Measurements from ENCODE around the gene CIZ1.
"Not testable (repeated sequence)": the region's sequence is repeated elsewhere in the genome, so short reads cannot be mapped to it uniquely, and the experiment has no call there.

CIZ1 gene

GRCh38 chr9:128185979-128186965 is 5.1 kb downstream of the CIZ1 start:
- DNase-seq: no peak

GRCh38 chr9:128182893-128183588 is 8.3 kb downstream of the CIZ1 start:
- no peak for DNase-seq

DNA sequence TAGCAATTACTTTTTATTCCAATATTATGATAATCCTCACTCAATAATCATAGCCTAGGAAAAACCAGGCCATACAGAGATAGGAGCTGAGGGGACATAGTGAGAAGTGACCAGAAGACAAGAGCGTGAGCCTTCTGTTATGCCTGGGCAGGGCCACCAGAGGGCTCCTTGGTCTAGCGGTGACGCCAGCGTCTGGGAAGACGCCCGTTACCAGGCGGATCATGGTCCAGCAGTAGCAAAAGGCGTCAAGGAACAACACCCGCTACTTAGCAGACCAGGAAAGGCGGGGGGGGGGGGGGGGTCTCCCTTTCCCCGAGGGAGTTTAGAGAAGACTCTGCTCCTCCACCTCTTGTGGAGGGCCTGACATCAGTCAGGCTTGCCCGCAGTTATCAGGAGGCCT is 9.9 kb downstream of the CIZ1 start:
- not testable (repeated sequence) for DNase-seq

GRCh38 chr9:128180447-128180846 is 10.9 kb downstream of the CIZ1 start:
- DNase-seq: no peak

- no peak for DNase-seq
Observed at GRCh38 chr9:128180001-128180400, 11.4 kb downstream of the CIZ1 start.

DNA sequence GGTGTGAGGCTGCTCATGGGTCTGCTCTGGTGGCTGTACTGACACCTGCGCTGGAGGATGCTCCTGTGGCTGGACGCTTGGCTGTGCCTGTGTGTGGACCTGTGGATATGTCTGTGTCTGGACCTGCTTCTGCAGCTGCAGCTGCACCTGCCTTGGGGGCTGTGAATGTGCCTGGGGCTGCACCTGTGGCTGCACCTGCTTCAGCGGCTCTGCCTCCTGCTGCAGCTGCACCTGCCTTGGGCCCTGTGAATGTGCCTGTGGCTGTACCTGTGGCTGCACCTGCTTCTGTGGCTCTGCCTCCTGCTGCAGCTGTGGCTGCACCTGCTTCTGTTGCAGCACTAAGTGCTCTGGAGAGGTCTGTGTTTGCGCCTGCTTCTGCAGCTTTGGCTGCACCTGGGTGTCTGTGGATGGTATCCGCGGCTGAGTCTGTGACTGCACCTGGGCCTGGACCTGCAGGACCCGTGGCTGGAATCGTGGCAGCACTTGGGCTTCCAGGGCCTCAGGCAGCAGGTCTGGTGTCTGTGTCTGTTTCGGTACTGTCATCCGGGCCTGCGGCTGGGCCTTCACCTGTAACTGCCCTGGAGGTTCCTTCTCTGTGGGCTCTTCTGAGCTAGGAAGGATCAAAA is 12.5 kb downstream of the CIZ1 start:
- DNase-seq: no peak

DNA sequence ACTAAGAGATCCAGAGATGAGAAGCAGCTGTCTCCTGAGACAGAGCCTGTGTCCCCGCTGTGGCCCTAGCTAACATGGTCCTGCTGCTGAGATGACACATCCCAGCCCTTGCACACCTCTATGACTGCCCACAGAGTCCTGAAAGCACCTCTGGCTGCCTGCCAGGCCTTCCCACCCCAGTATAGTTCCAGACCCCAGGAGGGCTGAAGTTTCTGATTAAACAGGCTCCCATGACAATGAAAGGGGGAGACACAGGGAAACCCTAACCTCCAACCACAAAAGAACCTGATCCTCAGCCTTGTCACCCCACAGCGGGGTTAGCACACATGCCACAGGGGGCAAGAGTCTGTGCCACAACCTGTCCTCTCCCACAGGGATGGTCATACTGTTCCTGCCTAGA is 15.6 kb downstream of the CIZ1 start:
- DNase-seq: no peak

GRCh38 chr9:128175102-128175563 is 16.2 kb downstream of the CIZ1 start:
- DNase-seq: no peak

- no peak for DNase-seq
Observed at GRCh38 chr9:128174062-128174461, 17.3 kb downstream of the CIZ1 start.

- DNase-seq: no peak
Observed at GRCh38 chr9:128169925-128170324, 21.4 kb downstream of the CIZ1 start.

GRCh38 chr9:128169492-128169891 is 21.9 kb downstream of the CIZ1 start:
- no peak for DNase-seq

GRCh38 chr9:128168731-128169308 is 22.6 kb downstream of the CIZ1 start:
- no peak for DNase-seq

DNA sequence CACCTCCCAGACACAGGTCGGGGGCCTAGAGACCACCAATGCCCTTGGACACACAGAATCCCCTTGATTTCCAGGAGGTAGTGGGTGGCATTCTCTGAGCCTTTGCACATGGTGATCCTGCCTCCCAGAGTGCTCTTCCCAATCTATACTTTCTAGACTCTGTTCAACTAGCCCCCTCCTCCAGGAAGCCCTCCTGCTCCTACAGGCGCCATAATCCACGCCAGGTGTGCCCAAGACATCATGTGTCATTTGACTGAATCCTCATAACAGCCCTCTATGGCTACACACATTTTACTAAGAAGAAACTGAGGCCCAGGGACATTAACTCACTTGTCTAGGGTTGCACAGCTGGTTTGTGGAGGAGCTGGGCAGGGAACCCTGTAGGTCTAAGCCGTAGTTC is 24.2 kb downstream of the CIZ1 start:
- no peak for DNase-seq

GRCh38 chr9:128166169-128166568 is 25.2 kb downstream of the CIZ1 start:
- DNase-seq: no peak

DNA sequence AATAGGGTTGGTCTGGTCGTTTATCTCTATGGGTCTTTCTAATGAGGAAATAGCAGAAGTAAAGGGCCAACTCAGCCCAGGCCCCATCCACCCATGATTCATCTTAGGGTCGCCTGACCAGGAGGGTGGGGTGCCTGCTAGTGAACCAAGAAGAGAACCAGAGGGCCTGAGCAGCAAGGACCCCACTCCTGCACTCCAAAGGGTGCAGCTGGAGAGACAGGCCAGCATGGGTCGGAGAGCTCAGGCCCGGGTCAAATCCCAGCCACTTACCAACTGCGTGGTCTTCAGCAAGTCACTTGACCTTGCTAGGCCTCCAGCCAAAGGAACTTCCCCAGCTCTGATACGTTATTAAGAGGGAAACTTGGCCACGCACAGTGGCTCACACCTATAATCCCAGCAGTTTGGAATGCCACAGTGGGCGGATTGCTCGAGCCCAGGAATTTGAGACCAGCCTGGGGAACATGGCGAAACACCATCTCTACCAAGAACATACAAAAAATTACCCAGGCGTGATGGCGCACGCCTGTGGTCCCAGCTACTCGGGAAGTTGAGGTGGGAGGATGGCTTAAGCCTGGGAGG is 27.0 kb downstream of the CIZ1 start:
- DNase-seq: no peak

DNA sequence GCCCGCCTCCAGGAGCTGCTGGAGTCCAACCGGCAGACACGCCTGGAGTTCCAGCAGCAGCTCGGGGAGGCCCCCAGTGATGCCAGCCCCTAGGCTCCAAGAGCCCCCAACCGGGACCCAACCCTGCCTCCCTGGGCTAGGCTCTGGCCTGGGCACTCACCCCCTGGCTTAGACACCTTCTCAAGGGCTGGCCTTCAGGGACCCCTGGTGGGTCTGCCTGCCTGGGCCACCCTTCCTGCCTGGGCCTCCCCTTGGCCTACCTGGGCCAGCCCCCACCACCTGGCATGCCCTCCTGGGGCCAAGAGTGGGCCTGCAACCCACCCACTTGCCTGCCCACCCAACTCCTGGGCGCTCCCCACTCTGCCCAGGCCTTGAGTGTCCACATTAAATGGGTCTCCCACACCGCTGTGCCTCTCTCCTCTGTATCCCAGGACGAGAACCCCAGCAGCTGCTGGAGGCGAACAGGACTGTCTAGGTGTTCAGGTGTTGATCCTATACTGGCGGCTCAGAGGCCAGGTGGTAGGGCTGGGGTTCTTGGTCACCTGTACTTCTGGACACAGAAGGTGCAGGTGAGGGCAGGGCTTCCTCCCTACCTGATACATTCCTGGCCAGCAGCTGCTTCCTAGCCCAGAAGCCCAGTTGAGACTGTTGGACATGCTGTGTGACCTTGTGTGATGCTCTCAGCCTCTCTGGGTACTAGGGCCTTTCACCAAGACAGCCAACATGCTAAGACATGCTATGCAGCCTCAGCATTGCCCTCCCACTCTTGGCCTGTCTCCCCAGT is 27.7 kb downstream of the CIZ1 start:
- DNase-seq: no peak

GRCh38 chr9:128163027-128163515 is 28.3 kb downstream of the CIZ1 start:
- no peak for DNase-seq

DNA sequence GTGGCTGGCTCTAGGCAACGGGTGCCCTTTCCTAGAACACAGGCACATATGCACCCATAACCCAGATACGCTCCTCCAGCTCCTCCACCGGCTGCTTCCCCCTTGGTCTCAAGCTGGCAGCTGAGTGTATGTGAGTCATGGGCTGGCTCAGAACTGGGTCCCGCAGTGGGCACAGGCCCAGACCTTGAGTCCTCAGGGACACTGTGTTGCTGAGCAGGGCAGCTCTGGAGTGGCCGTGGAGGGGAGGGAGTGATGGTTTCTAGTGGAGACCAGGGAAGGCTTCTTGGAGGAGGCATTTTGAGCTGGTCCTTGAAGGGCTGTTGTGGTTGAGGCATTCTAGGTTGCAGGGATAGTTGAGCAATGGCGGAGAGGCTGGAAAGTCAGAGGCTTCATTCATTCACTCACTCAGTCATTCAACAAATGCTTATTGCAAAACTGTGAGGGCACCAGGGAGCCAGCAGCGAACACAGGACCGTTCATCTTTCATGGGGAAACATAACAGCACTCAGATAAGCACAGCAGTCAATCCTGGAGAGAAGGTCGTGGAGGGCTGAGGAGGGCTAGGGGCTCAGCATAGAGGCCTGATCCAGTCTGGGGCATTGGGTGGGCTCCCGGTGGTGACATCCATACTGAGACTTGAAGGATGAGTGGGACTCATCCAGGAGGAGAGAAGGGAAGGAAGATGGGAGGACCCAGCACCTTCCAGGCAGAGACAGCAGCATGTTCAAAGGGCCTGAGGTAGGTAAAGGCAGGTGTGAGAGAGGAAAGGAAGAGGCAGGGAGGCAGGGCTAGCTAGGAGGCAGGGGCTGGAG is 29.0 kb downstream of the CIZ1 start:
- DNase-seq: no peak

- no peak for DNase-seq
Observed at GRCh38 chr9:128161215-128161902, 30.0 kb downstream of the CIZ1 start.

DNA sequence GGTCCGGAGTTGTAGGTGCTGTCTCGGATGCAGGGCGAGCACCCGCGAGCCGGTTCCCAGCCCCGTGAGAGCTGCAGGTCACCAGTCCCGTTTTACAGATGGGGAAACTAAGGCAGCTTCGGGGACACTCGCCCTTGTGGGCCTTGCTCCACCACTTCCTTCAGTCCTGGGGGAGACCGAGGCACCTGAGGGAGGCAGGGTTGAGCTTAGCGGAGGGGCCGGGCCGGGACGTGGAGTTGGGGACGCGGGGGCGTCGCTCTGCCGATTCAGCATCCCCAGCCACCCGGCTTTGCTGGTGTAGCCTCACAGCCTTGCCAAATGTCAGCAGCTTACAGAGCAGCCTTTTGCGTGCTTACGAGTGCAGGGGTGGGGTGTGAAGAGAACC is 30.8 kb downstream of the CIZ1 start:
- DNase-seq: no peak

All from NCI-H748 treated with DMSO at 0.1 percent for 48 hours (cell line).